CD14-positive monocyte (primary cell): ENCODE data around the gene MTMR3. TPM values are rescaled to one million over a fixed set of nuclear protein-coding genes. Genes with fewer than 3 reads are reported as not detected.

Source experiments
- DNase-seq, 3 donors: peaks; one replicate each; pipeline ENCODE4 v3.0.0-alpha.2; 2011 to 2022
- H2AFZ ChIP-seq: 2 replicates; pipeline ENCODE4 v1.6.0; 2012; ENCODE audit warnings: mild to moderate bottlenecking, low read depth, low read length, inconsistent platforms; ENCODE audit not compliant: insufficient read depth, poor library complexity, severe bottlenecking
- H3K27ac ChIP-seq, 2 donors: 1 replicate in 1 of 2; 2 replicates in 1 of 2; pipeline ENCODE4 v1.5.1; 2012 to 2013; ENCODE audit warnings: low read length in 2 of 2, control low read depth in 1 of 2, inconsistent platforms in 1 of 2, low read depth in 1 of 2, mild to moderate bottlenecking in 1 of 2
- H3K27me3 ChIP-seq, 2 donors: one replicate each; pipeline versions ENCODE4 v1.6.0 to v1.6.1; 2011 to 2013; ENCODE audit warnings: low read length in 2 of 2; ENCODE audit not compliant: control insufficient read depth in 2 of 2, insufficient read depth in 2 of 2
- H3K36me3 ChIP-seq, 2 donors: replicated peaks in 1 of 2; 1 replicate in 1 of 2; 2 replicates in 1 of 2; pipeline versions ENCODE4 v1.5.1 to v1.6.1; 2012 to 2013; ENCODE audit warnings: low read length in 2 of 2, control low read depth in 1 of 2, inconsistent platforms in 1 of 2, mild to moderate bottlenecking in 1 of 2; ENCODE audit not compliant: insufficient read depth in 2 of 2, control insufficient read depth in 1 of 2
- H3K4me1 ChIP-seq, 2 donors: 1 replicate in 1 of 2; 2 replicates in 1 of 2; pipeline versions ENCODE4 v1.5.1 to v1.6.1; 2012 to 2013; ENCODE audit warnings: low read length in 2 of 2, control low read depth in 1 of 2, inconsistent platforms in 1 of 2, mild to moderate bottlenecking in 1 of 2, moderate library complexity in 1 of 2; ENCODE audit not compliant: insufficient read depth in 2 of 2, control insufficient read depth in 1 of 2
- H3K4me2 ChIP-seq: replicated peaks from 2 replicates; pipeline ENCODE3; 2012; ENCODE audit warnings: low read length, moderate library complexity, mild to moderate bottlenecking; ENCODE audit not compliant: poor library complexity, severe bottlenecking; ENCODE audit errors: extremely low read depth
- H3K4me3 ChIP-seq, 3 experiments: fragments of 200-600 bp in 1 of 3; sonication (generic) in 1 of 3; replicated peaks in 1 of 3; 1 replicate in 2 of 3; 2 replicates in 1 of 3; pipeline ENCODE4 v1.5.1; 2011 to 2013; ENCODE audit warnings: low read length in 3 of 3, mild to moderate bottlenecking in 3 of 3, control low read depth in 2 of 3, low read depth in 2 of 3, inconsistent platforms in 1 of 3, moderate library complexity in 1 of 3
- H3K79me2 ChIP-seq: 2 replicates; pipeline ENCODE4 v1.6.0; 2012; ENCODE audit warnings: mild to moderate bottlenecking, control low read depth, inconsistent platforms, low read length, moderate library complexity; ENCODE audit not compliant: insufficient read depth
- H3K9ac ChIP-seq: 2 replicates; pipeline ENCODE4 v1.6.0; 2017; ENCODE audit warnings: low read length, mild to moderate bottlenecking; ENCODE audit not compliant: insufficient read depth, poor library complexity, severe bottlenecking
- H3K9me3 ChIP-seq, 2 donors: replicated peaks in 1 of 2; 1 replicate in 1 of 2; 2 replicates in 1 of 2; pipeline versions ENCODE4 v1.5.1 to v1.6.1; 2012 to 2013; ENCODE audit warnings: low read length in 2 of 2, control low read depth in 1 of 2; ENCODE audit not compliant: control insufficient read depth in 1 of 2, insufficient read depth in 1 of 2
- H4K20me1 ChIP-seq: 2 replicates; pipeline ENCODE4 v1.6.0; 2012; ENCODE audit warnings: mild to moderate bottlenecking, low read length, control low read depth, moderate library complexity; ENCODE audit not compliant: insufficient read depth
- H3K27ac Mint-ChIP-seq, 7 donors: one replicate each; pipeline ENCODE4 v1.8.0; 2020; ENCODE audit warnings: mild to moderate bottlenecking in 7 of 7, mixed read lengths in 7 of 7, moderate library complexity in 6 of 7, inconsistent platforms in 2 of 7
- H3K27me3 Mint-ChIP-seq, 3 donors: one replicate each; pipeline ENCODE4 v1.8.0; 2021 to 2022; ENCODE audit warnings: low read depth in 3 of 3, mild to moderate bottlenecking in 3 of 3, mixed read lengths in 3 of 3, moderate library complexity in 3 of 3, inconsistent platforms in 1 of 3
- H3K36me3 Mint-ChIP-seq, 2 donors: one replicate each; pipeline ENCODE4 v1.8.0; 2020; ENCODE audit warnings: mixed read lengths in 2 of 2, inconsistent platforms in 1 of 2, mild to moderate bottlenecking in 1 of 2
- H3K4me1 Mint-ChIP-seq: one replicate; pipeline ENCODE4 v1.8.0; 2020; ENCODE audit warnings: mild to moderate bottlenecking, mixed read lengths
- H3K4me3 Mint-ChIP-seq, 2 donors: one replicate each; pipeline ENCODE4 v1.8.0; 2020; ENCODE audit warnings: mild to moderate bottlenecking in 2 of 2, mixed read lengths in 2 of 2, moderate library complexity in 1 of 2
- H3K9me3 Mint-ChIP-seq, 7 donors: one replicate each; pipeline ENCODE4 v1.8.0; 2020 to 2022; ENCODE audit warnings: mixed read lengths in 7 of 7, mild to moderate bottlenecking in 6 of 7, moderate library complexity in 6 of 7, inconsistent platforms in 2 of 7
- CTCF ChIP-seq: fragments of 200-600 bp; IDR thresholded peaks from one replicate; pipeline ENCODE4 v1.8.0; 2022; ENCODE audit warnings: antibody characterized with exemption, mild to moderate bottlenecking
- WGBS: methylation state at CpG from one replicate; pipeline ENCODE4 v1.1.5; 2013; ENCODE audit warnings: missing lambda C conversion rate; ENCODE audit not compliant: insufficient coverage; 5-methylcytosine and 5-hydroxymethylcytosine counted together
- intact Hi-C, 2 donors: fragments of 100-400 bp; cut with micrococcal nuclease; formaldehyde crosslinking; loops; one replicate each; pipeline versions ENCODE4 v1.15.0 to v1.15.1; 2023
- polyA minus RNA-seq: library from RNA; depleted of rRNA, polyadenylated mRNA; stranded (reverse); fragments of >200 nt; gene quantifications from 2 replicates; pipeline ENCODE4 v1.2.3, GENCODE V29; 2012
- polyA plus RNA-seq, 3 donors: library from polyadenylated mRNA; depleted of rRNA in 1 of 3; unstranded in 2 of 3; stranded (reverse) in 1 of 3; fragments of 300-500 nt in 2 of 3; fragments of >200 nt in 1 of 3; fragmentation: Illumina TruSeq in 2 of 3; gene quantifications; 1 replicate in 2 of 3; 2 replicates in 1 of 3; pipeline ENCODE4 v1.2.3, GENCODE V29; 2012 to 2021
- total RNA-seq, 12 experiments: library from RNA in 1 of 12; stranded (reverse) in 1 of 12; fragments of 120-200 nt in 1 of 12; gene quantifications; one replicate each; pipeline ENCODE4 v1.2.4 and lab custom pipeline; 2013 to 2026; ENCODE audit warnings: mixed read lengths in 6 of 12, inconsistent platforms in 1 of 12

Gene MTMR3
- 54.5 TPM for total RNA-seq (2013)
- polyA plus RNA-seq, result 10 to 100 TPM; 23.4 to 86.1 (median 30.2) TPM
- polyA minus RNA-seq, result 74.8 and 92.3 TPM in 2 replicates
- 147 to 401 (median 251) reads per million in 11 experiments for total RNA-seq (lab: John Stamatoyannopoulos, UW)

DNA sequence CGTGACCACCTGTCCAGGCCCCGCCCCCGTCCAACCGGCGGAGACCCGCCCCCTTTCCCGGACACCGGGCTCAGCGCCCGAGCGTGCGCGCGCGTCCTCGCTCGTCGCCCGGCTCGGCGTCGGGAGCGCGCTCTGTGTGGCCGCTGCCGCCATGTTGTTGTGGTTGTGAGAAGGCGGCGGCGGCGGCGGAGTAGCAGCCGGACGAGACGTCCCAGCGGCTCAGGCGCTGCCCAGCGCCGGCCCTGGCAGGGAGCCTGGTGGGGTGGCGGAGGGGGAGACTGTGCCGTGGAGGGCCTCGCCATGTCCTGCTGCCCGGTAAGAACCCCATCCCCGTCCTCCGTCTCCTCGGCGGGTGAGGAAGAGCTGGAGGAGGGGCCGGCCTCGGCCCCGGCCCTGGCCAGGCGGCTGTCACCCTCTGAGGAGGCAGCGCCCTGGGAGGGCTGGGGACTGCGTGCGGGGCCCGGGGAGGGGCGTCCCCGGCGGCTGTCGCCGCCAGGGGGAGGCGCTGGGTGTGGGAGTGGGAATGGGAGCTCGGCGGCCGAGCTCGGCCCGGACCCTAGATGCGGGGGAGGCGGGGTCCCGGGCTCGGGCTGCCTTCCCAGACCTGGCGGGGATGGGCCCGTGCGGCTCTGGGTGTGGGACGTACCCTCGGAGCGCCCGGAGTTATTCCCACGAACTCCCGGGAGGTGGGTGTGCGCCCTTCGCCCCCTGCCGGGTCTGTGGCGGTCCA lies at the start of gene MTMR3:
Gene MTMR3, plus strand, starts transcription at position 130 of the 730 bp plus-strand sequence. CDS start 87,886 bp downstream, outside the sequence.
- intact Hi-C loops, result loop anchor here (1.0 to 10.0 kb wide), 4 partner anchors 45 to 542 kb away; partner anchors contain the start of genes ASCC2 (in 2 of the 2), MTFP1 (in 1 of the 2), UQCR10 (in 1 of the 2) and ZMAT5 (in 1 of the 2)
- H3K9ac ChIP-seq, result peak within 1 kb of the TSS; percentile 98
- H3K4me3 Mint-ChIP-seq, result no peak within 1 kb of the TSS
- H3K27ac Mint-ChIP-seq, result peak within 1 kb of the TSS in 6 of 7 donors; percentile 85 to 95 (median 92)
- H3K36me3 ChIP-seq, result no peaks in the 10 kb centered on the region
- peaks cover 0 to 5% (median 3%) of the 10 kb centered on the region in 3 donors for H3K27me3 Mint-ChIP-seq
- peak; percentile 89 to 94 (median 90) for DNase-seq
- peaks cover 7% of the 10 kb centered on the region for H3K4me1 Mint-ChIP-seq
- H3K4me3 ChIP-seq, result peak within 1 kb of the TSS; percentile 77 to 96 (median 95)
- peaks cover 47% of the 10 kb centered on the region for H4K20me1 ChIP-seq
- H3K27ac ChIP-seq, result peak within 1 kb of the TSS; percentile 84 to 92
- H3K9me3 Mint-ChIP-seq, result peaks cover 0 to 2% (median 0%) of the 10 kb centered on the region in 7 donors
- no peaks in the 10 kb centered on the region for H3K27me3 ChIP-seq
- peak within 1 kb of the TSS; percentile 85 for H3K4me2 ChIP-seq
- WGBS, result under 1% methylated on average over 79 of the region's 82 CpGs
- peak within 1 kb of the TSS; percentile 81 for H2AFZ ChIP-seq
- no peaks in the 10 kb centered on the region for H3K9me3 ChIP-seq
- H3K4me1 ChIP-seq, result peaks cover 42 to 50% of the 10 kb centered on the region in 2 donors
- peak; percentile 62 for TF ChIP-seq CTCF
- H3K79me2 ChIP-seq, result peaks cover 56% of the 10 kb centered on the region
- H3K36me3 Mint-ChIP-seq, result peaks cover 1 to 3% of the 10 kb centered on the region in 2 donors

DNA sequence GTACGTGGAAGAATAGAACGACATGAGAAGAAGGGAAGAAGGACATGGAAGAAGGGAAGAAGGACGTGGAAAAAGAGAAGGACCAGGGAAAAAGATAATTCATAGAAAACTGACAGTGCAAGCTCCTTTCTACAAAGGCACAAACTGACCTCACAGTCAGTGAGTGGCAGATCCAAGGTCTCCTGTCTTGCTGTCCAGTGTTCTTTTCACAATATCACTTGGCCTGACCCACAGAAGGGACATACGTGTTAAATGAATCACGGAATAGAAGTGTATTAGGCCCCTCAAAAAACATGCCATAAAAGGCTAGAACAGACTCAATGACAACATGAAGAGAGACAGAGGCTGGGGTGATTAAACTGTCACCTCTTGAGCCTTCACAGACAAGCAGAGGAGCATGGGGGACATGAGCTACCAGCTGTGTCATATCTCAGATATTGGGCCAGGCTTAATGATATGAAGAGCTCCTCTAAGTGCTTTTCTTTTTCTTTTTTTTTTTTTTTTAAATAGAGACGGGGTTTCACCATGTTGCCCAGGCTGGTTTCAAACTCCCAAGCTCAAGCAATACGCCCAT lies 49.5 kb upstream of the MTMR3 start:
- no CpG with 5 or more reads among the region's 7 CpGs for WGBS

More for the DNA sequence above, 49.5 kb upstream of the MTMR3 start:
- Mint-ChIP-seq H3K27me3 (peaks cover 0 to 3% (median 0%) of the 10 kb centered on the region in 3 donors), H3K4me3 (no peak overlapping the region), H3K36me3 (peaks cover 52 to 69% of the 10 kb centered on the region in 2 donors), H3K4me1 (peaks cover 31% of the 10 kb centered on the region), H3K27ac (no peak overlapping the region), H3K9me3 (no peaks in the 10 kb centered on the region)
- Histone ChIP-seq H3K36me3 (peaks cover 30 to 70% of the 10 kb centered on the region in 2 donors), H3K9ac (no peak overlapping the region), H3K9me3 (no peaks in the 10 kb centered on the region), H2AFZ (no peak overlapping the region), H3K4me1 (peaks cover 19 to 21% of the 10 kb centered on the region in 2 donors), H4K20me1 (peaks cover 16% of the 10 kb centered on the region), H3K27me3 (no peaks in the 10 kb centered on the region), H3K4me3 (no peak overlapping the region), H3K79me2 (peaks cover 59% of the 10 kb centered on the region), H3K27ac (no peak overlapping the region), H3K4me2 (no peak overlapping the region)
- intact Hi-C loops, result loop anchor here in 1 of 2 donors (10.0 kb wide), 1 partner anchor 51 kb away; the partner anchor contains the start of gene MTMR3
- DNase-seq, result no peak
- no peak for TF ChIP-seq CTCF
